CD14-positive monocyte (primary cell): Measurements from ENCODE around the gene FNDC3B. TPM values are rescaled to one million over a fixed set of nuclear protein-coding genes. Genes with fewer than 3 reads are reported as not detected.

Experiments used
- DNase-seq, 3 donors: peaks; one replicate each; pipeline ENCODE4 v3.0.0-alpha.2; 2011 to 2022
- H2AFZ ChIP-seq: 2 replicates; pipeline ENCODE4 v1.6.0; 2012; ENCODE audit warnings: mild to moderate bottlenecking, low read depth, low read length, inconsistent platforms; ENCODE audit not compliant: insufficient read depth, poor library complexity, severe bottlenecking
- H3K27ac ChIP-seq, 2 donors: 1 replicate in 1 of 2; 2 replicates in 1 of 2; pipeline ENCODE4 v1.5.1; 2012 to 2013; ENCODE audit warnings: low read length in 2 of 2, control low read depth in 1 of 2, inconsistent platforms in 1 of 2, low read depth in 1 of 2, mild to moderate bottlenecking in 1 of 2
- H3K27me3 ChIP-seq, 2 donors: one replicate each; pipeline versions ENCODE4 v1.6.0 to v1.6.1; 2011 to 2013; ENCODE audit warnings: low read length in 2 of 2; ENCODE audit not compliant: control insufficient read depth in 2 of 2, insufficient read depth in 2 of 2
- H3K36me3 ChIP-seq, 2 donors: replicated peaks in 1 of 2; 1 replicate in 1 of 2; 2 replicates in 1 of 2; pipeline versions ENCODE4 v1.5.1 to v1.6.1; 2012 to 2013; ENCODE audit warnings: low read length in 2 of 2, control low read depth in 1 of 2, inconsistent platforms in 1 of 2, mild to moderate bottlenecking in 1 of 2; ENCODE audit not compliant: insufficient read depth in 2 of 2, control insufficient read depth in 1 of 2
- H3K4me1 ChIP-seq, 2 donors: 1 replicate in 1 of 2; 2 replicates in 1 of 2; pipeline versions ENCODE4 v1.5.1 to v1.6.1; 2012 to 2013; ENCODE audit warnings: low read length in 2 of 2, control low read depth in 1 of 2, inconsistent platforms in 1 of 2, mild to moderate bottlenecking in 1 of 2, moderate library complexity in 1 of 2; ENCODE audit not compliant: insufficient read depth in 2 of 2, control insufficient read depth in 1 of 2
- H3K4me2 ChIP-seq: replicated peaks from 2 replicates; pipeline ENCODE3; 2012; ENCODE audit warnings: low read length, moderate library complexity, mild to moderate bottlenecking; ENCODE audit not compliant: poor library complexity, severe bottlenecking; ENCODE audit errors: extremely low read depth
- H3K4me3 ChIP-seq, 3 experiments: fragments of 200-600 bp in 1 of 3; sonication (generic) in 1 of 3; replicated peaks in 1 of 3; 1 replicate in 2 of 3; 2 replicates in 1 of 3; pipeline ENCODE4 v1.5.1; 2011 to 2013; ENCODE audit warnings: low read length in 3 of 3, mild to moderate bottlenecking in 3 of 3, control low read depth in 2 of 3, low read depth in 2 of 3, inconsistent platforms in 1 of 3, moderate library complexity in 1 of 3
- H3K79me2 ChIP-seq: 2 replicates; pipeline ENCODE4 v1.6.0; 2012; ENCODE audit warnings: mild to moderate bottlenecking, control low read depth, inconsistent platforms, low read length, moderate library complexity; ENCODE audit not compliant: insufficient read depth
- H3K9ac ChIP-seq: 2 replicates; pipeline ENCODE4 v1.6.0; 2017; ENCODE audit warnings: low read length, mild to moderate bottlenecking; ENCODE audit not compliant: insufficient read depth, poor library complexity, severe bottlenecking
- H3K9me3 ChIP-seq, 2 donors: replicated peaks in 1 of 2; 1 replicate in 1 of 2; 2 replicates in 1 of 2; pipeline versions ENCODE4 v1.5.1 to v1.6.1; 2012 to 2013; ENCODE audit warnings: low read length in 2 of 2, control low read depth in 1 of 2; ENCODE audit not compliant: control insufficient read depth in 1 of 2, insufficient read depth in 1 of 2
- H4K20me1 ChIP-seq: 2 replicates; pipeline ENCODE4 v1.6.0; 2012; ENCODE audit warnings: mild to moderate bottlenecking, low read length, control low read depth, moderate library complexity; ENCODE audit not compliant: insufficient read depth
- H3K27ac Mint-ChIP-seq, 7 donors: one replicate each; pipeline ENCODE4 v1.8.0; 2020; ENCODE audit warnings: mild to moderate bottlenecking in 7 of 7, mixed read lengths in 7 of 7, moderate library complexity in 6 of 7, inconsistent platforms in 2 of 7
- H3K27me3 Mint-ChIP-seq, 3 donors: one replicate each; pipeline ENCODE4 v1.8.0; 2021 to 2022; ENCODE audit warnings: low read depth in 3 of 3, mild to moderate bottlenecking in 3 of 3, mixed read lengths in 3 of 3, moderate library complexity in 3 of 3, inconsistent platforms in 1 of 3
- H3K36me3 Mint-ChIP-seq, 2 donors: one replicate each; pipeline ENCODE4 v1.8.0; 2020; ENCODE audit warnings: mixed read lengths in 2 of 2, inconsistent platforms in 1 of 2, mild to moderate bottlenecking in 1 of 2
- H3K4me1 Mint-ChIP-seq: one replicate; pipeline ENCODE4 v1.8.0; 2020; ENCODE audit warnings: mild to moderate bottlenecking, mixed read lengths
- H3K4me3 Mint-ChIP-seq, 2 donors: one replicate each; pipeline ENCODE4 v1.8.0; 2020; ENCODE audit warnings: mild to moderate bottlenecking in 2 of 2, mixed read lengths in 2 of 2, moderate library complexity in 1 of 2
- H3K9me3 Mint-ChIP-seq, 7 donors: one replicate each; pipeline ENCODE4 v1.8.0; 2020 to 2022; ENCODE audit warnings: mixed read lengths in 7 of 7, mild to moderate bottlenecking in 6 of 7, moderate library complexity in 6 of 7, inconsistent platforms in 2 of 7
- CTCF ChIP-seq: fragments of 200-600 bp; IDR thresholded peaks from one replicate; pipeline ENCODE4 v1.8.0; 2022; ENCODE audit warnings: antibody characterized with exemption, mild to moderate bottlenecking
- WGBS: methylation state at CpG from one replicate; pipeline ENCODE4 v1.1.5; 2013; ENCODE audit warnings: missing lambda C conversion rate; ENCODE audit not compliant: insufficient coverage; 5-methylcytosine and 5-hydroxymethylcytosine counted together
- intact Hi-C, 2 donors: fragments of 100-400 bp; cut with micrococcal nuclease; formaldehyde crosslinking; loops; one replicate each; pipeline versions ENCODE4 v1.15.0 to v1.15.1; 2023
- polyA plus RNA-seq, 3 donors: library from polyadenylated mRNA; depleted of rRNA in 1 of 3; unstranded in 2 of 3; stranded (reverse) in 1 of 3; fragments of 300-500 nt in 2 of 3; fragments of >200 nt in 1 of 3; fragmentation: Illumina TruSeq in 2 of 3; gene quantifications; 1 replicate in 2 of 3; 2 replicates in 1 of 3; pipeline ENCODE4 v1.2.3, GENCODE V29; 2012 to 2021

FNDC3B gene
- polyA plus RNA-seq, 3 donors: 19.6 to 36.1 (median 25.7) TPM

DNA sequence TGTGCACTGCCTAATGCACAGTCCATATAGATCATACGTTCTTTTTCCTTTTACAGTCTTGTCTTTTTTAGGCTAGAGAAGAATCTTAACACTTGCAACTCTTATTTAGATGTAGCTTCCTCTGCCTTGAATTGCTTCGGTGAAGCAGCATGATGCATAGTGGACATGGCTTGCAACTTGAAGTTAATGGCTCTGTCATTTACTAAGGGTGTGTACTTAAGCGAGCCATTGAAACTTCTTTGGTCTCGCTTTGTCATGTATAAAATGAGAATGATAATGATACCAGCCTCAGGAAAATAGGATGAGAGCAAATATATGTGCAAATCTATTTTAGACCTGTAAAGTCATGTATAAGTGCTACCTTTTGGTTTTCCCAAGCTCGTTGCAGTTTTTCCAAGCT is 261.5 kb downstream of the FNDC3B start:
- Histone ChIP-seq H2AFZ (no peak overlapping the region), H4K20me1 (no peaks in the 10 kb centered on the region), H3K9me3 (no peaks in the 10 kb centered on the region), H3K9ac (no peak overlapping the region), H3K27me3 (no peaks in the 10 kb centered on the region), H3K27ac (peak overlapping the region in 1 of 2 donors; percentile 9), H3K4me1 (no peaks in the 10 kb centered on the region), H3K36me3 (peaks cover 68 to 98% of the 10 kb centered on the region in 2 donors), H3K4me2 (no peak overlapping the region), H3K79me2 (peaks cover 8% of the 10 kb centered on the region), H3K4me3 (no peak overlapping the region)
- DNase-seq: no peak
- Mint-ChIP-seq H3K4me3 (no peak overlapping the region), H3K4me1 (no peaks in the 10 kb centered on the region), H3K9me3 (no peaks in the 10 kb centered on the region), H3K36me3 (peaks cover 72 to 92% of the 10 kb centered on the region in 2 donors), H3K27ac (no peak overlapping the region), H3K27me3 (no peaks in the 10 kb centered on the region)
- intact Hi-C loops: no loop called here
- TF ChIP-seq CTCF: no peak
- WGBS: 100% methylated on average over 1 of the region's 5 CpGs

- Histone ChIP-seq H3K36me3 (peaks cover 71 to 98% of the 10 kb centered on the region in 2 donors), H3K4me1 (no peaks in the 10 kb centered on the region), H3K4me3 (no peak overlapping the region), H3K4me2 (no peak overlapping the region), H3K27me3 (no peaks in the 10 kb centered on the region), H4K20me1 (no peaks in the 10 kb centered on the region), H3K27ac (peak overlapping the region in 1 of 2 donors; percentile 9), H3K9me3 (no peaks in the 10 kb centered on the region), H2AFZ (no peak overlapping the region), H3K79me2 (no peaks in the 10 kb centered on the region), H3K9ac (no peak overlapping the region)
- 100% methylated on average over 1 of the region's 2 CpGs for WGBS
- DNase-seq: no peak
- no peaks in the 10 kb centered on the region for H3K9me3 Mint-ChIP-seq
- no peaks in the 10 kb centered on the region for H3K27me3 Mint-ChIP-seq
- intact Hi-C loops: no loop called here
- H3K4me3 Mint-ChIP-seq: no peak overlapping the region
- H3K4me1 Mint-ChIP-seq: no peaks in the 10 kb centered on the region
- peak overlapping the region in 2 of 7 donors; percentile 18 to 24 for H3K27ac Mint-ChIP-seq
- H3K36me3 Mint-ChIP-seq: peaks cover 69 to 92% of the 10 kb centered on the region in 2 donors
- no peak for TF ChIP-seq CTCF
Observed at GRCh38 chr3:172302203-172302602, 262.8 kb downstream of the FNDC3B start.
